Fibroblast of the aortic adventitia (primary cell): Measurements from ENCODE around the gene GPR63. TPM values are rescaled to one million over a fixed set of nuclear protein-coding genes. Genes with fewer than 3 reads are reported as not detected.
A peak's percentile ranks its signal among the peaks of the same experiment; 100 is the strongest.

Experiments used
- DNase-seq: peaks from one replicate; pipeline ENCODE4 v3.0.0-alpha.2; 2010; ENCODE audit warnings: low read depth
- H3K4me3 ChIP-seq: 2 replicates; pipeline ENCODE4 v1.5.1; 2011; ENCODE audit warnings: low read depth, mild to moderate bottlenecking, control low read depth, low read length, moderate library complexity
- total RNA-seq: library from RNA; depleted of rRNA; stranded (reverse); fragments of >200 nt; gene quantifications from 2 replicates; pipeline ENCODE4 v1.2.3, GENCODE V29; 2012; ENCODE audit warnings: low replicate concordance
- TF ChIP-seq, protein P1 (sequence below): IDR thresholded peaks from 2 replicates; pipeline ENCODE4 v1.5.1; 2011; ENCODE audit warnings: mild to moderate bottlenecking, low read length, control low read depth, inconsistent platforms; ENCODE audit not compliant: insufficient read depth

Gene GPR63
- total RNA-seq, 1 donor, result 0.27 TPM

DNA sequence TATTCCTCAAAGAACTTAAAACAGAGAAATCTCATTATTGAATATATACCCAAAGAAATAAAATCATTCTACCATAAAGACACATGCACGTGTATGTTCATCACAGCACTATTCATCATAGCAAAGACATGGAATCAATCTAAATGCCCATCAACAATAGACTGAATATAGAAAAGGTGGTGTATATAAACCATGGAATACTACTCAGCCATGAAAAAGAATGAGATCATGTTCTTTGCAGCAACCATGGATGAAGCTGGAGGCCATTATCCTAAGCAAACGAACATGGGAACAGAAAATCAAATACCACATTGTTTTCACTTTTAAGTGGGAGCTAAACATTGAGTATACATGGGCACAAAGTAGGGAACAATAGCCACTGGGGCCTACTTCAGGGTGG, 12.3 kb upstream of the GPR63 start:
- no peak overlapping the region for H3K4me3 ChIP-seq
- no peak for DNase-seq
- TF ChIP-seq, protein P1, sequence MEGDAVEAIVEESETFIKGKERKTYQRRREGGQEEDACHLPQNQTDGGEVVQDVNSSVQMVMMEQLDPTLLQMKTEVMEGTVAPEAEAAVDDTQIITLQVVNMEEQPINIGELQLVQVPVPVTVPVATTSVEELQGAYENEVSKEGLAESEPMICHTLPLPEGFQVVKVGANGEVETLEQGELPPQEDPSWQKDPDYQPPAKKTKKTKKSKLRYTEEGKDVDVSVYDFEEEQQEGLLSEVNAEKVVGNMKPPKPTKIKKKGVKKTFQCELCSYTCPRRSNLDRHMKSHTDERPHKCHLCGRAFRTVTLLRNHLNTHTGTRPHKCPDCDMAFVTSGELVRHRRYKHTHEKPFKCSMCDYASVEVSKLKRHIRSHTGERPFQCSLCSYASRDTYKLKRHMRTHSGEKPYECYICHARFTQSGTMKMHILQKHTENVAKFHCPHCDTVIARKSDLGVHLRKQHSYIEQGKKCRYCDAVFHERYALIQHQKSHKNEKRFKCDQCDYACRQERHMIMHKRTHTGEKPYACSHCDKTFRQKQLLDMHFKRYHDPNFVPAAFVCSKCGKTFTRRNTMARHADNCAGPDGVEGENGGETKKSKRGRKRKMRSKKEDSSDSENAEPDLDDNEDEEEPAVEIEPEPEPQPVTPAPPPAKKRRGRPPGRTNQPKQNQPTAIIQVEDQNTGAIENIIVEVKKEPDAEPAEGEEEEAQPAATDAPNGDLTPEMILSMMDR, result no peak

DNA sequence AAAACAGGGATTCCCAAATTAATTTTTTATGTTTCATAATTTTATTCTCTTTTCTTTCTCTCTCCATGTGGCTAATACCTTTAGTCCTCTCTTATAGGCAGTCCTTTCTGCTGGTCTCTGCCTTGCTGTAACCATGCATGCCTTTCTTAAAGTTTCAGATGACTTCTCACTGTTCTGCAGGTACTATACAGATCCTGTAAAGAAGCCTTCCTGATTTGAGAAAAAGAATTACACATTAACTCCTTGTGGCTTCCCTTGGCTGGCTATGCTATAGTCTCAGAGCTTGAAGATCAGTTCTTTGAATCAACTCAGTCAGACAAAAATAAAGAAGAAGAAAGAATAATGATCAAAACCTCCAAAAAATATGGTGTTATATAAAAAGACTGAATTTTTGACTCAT, 7.3 kb upstream of the GPR63 start:
- DNase-seq, result no peak
- TF ChIP-seq, protein P1, result no peak
- no peak overlapping the region for H3K4me3 ChIP-seq

DNA sequence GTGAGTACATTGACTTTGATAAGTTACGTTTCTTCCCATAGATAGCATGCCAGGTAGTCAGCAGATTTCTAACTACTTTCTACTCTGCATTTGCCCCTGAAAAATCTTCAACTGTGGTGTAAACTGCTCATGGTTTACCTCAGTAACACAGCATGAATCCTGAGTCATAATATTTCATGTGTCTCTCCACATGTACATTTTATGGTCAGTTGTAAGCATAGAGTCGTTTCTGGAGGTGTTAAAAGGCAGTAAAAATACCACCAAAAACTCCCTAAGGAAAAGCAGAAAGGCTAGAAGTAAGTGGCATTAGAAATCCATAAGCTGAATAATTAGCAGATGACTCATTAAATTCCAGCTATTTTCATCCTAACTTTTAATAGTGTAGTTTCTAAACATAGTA, 4.1 kb upstream of the GPR63 start:
- TF ChIP-seq, protein P1, result no peak
- no peak overlapping the region for H3K4me3 ChIP-seq
- no peak for DNase-seq

DNA sequence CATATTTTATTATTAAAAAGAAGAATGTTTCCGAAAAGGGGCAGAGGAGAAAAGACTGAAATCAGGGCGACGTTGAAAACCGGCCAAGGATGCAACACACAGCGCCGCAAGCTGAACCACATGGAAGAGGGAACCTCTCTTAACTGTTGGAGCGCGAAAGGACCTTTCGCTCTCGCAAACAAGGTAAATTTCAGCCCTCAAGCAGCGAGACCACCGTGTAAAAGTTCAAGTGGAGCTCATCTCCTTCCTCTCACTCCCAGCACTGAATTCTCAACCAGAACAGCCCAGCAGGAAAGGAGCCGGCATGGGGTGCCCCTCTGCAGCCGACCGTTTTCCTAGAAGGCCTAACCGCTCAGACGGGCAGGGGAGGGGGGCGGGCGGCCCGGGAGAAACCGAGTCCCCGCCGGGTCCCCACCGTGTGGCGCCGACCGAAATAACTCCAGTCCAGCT, 621 bp downstream of the GPR63 start:
- TF ChIP-seq, protein P1, result no peak

DNA sequence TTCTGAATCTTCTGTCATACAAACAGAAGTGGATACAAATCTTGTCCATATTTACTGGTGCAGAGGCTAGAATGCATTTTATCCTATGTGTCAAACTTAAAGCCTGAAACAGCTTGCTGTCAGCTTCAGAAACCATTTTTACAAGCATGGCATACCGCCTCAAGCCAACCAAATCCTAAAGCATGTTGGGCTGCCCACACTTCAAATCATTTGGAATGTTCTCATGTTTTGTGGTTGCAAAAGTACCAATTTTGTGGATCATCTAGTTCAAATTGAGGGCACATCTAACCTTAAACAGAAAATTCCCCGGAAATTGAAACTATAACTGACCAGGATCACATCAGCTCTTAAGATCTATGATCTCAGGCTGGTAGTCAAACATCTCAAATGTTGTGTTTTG, 3.2 kb downstream of the GPR63 start:
- DNase-seq, result no peak
- no peak overlapping the region for H3K4me3 ChIP-seq
- TF ChIP-seq, protein P1, result no peak

More for the DNA sequence above, 621 bp downstream of the GPR63 start:
- DNase-seq, result peak; percentile 3
- peak overlapping the region; percentile 74 for H3K4me3 ChIP-seq

DNA sequence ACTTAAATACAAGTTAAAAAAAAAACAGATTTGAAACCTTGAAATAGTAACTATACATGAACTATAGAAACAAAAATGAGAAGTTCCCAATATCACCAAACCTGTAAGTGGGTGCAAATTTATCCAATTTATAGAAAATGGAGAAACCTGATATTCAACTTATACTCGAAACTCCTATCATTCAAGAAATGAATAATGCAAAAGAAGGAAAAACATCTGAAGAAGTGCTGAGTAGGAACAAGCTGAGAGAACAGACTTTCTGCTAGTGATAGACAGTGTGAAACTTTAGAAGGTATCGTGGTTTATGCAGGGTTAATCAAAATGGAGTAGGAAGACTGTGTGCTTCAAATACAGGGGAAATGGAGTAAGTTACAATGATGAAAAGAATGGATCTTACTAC, 4.5 kb downstream of the GPR63 start:
- no peak for DNase-seq
- TF ChIP-seq, protein P1, result no peak
- no peak overlapping the region for H3K4me3 ChIP-seq

DNA sequence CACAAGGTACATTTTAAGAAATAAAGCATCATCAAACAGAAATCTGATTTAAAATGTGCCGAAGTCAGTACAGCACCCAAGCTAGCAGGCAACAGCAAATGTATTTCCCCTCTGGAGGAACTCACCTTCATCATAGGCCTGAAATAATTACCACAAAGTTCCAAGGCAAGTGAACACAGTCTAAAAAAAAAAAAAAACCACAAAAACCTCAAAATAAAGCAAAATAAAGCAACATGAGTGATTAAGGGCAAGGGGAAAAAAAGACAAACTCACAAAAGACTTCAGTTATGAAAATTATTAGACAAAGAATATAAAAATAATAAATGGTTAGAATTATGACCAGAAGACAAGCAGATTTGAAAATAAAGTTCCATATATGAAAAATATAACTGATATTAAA, 10.4 kb downstream of the GPR63 start:
- TF ChIP-seq, protein P1, result no peak
- no peak for DNase-seq
- H3K4me3 ChIP-seq, result no peak overlapping the region
